Endodermal cell (in vitro differentiated cells): ENCODE measurements around the gene SAMD5. TPM values are rescaled to one million over a fixed set of nuclear protein-coding genes. Genes with fewer than 3 reads are reported as not detected.

ENCODE experiments used
- DNase-seq: peaks from one replicate; pipeline ENCODE4 v3.0.0-alpha.2; 2017
- H3K27ac ChIP-seq: 2 replicates; pipeline ENCODE4 v1.5.1; 2013; ENCODE audit warnings: mild to moderate bottlenecking, low read depth, low read length, moderate library complexity
- H3K27me3 ChIP-seq: 2 replicates; pipeline ENCODE4 v1.6.1; 2013; ENCODE audit warnings: mild to moderate bottlenecking, low read length, moderate library complexity; ENCODE audit not compliant: insufficient read depth, control insufficient read depth, poor library complexity, severe bottlenecking
- H3K36me3 ChIP-seq: 2 replicates; pipeline ENCODE4 v1.7.0; 2013; ENCODE audit warnings: mild to moderate bottlenecking, low read length, moderate library complexity; ENCODE audit not compliant: control insufficient read depth, insufficient read depth
- H3K4me1 ChIP-seq: one replicate; pipeline ENCODE4 v1.7.0; 2013; ENCODE audit warnings: low read length; ENCODE audit not compliant: control insufficient read depth, insufficient read depth
- H3K4me3 ChIP-seq: 2 replicates; pipeline ENCODE4 v1.5.1; 2013; ENCODE audit warnings: mild to moderate bottlenecking, low read length, moderate library complexity
- H3K9ac ChIP-seq: 2 replicates; pipeline ENCODE4 v1.6.1; 2013; ENCODE audit warnings: mild to moderate bottlenecking, low read length, moderate library complexity; ENCODE audit not compliant: poor library complexity, severe bottlenecking; ENCODE audit errors: extremely low read depth
- H3K9me3 ChIP-seq: 2 replicates; pipeline ENCODE4 v1.6.1; 2013; ENCODE audit warnings: mild to moderate bottlenecking, low read length, moderate library complexity; ENCODE audit not compliant: control insufficient read depth
- H3K27ac Mint-ChIP-seq: 2 replicates; pipeline ENCODE4 v1.8.0; 2020; ENCODE audit warnings: mixed read lengths
- H3K27me3 Mint-ChIP-seq: 2 replicates; pipeline ENCODE4 v1.8.0; 2021; ENCODE audit warnings: mild to moderate bottlenecking, mixed read lengths; ENCODE audit not compliant: insufficient read depth
- H3K36me3 Mint-ChIP-seq: 2 replicates; pipeline ENCODE4 v1.8.0; 2020; ENCODE audit warnings: low read depth, mixed read lengths
- H3K4me1 Mint-ChIP-seq: 2 replicates; pipeline ENCODE4 v1.8.0; 2020; ENCODE audit warnings: mixed read lengths
- H3K4me3 Mint-ChIP-seq: 2 replicates; pipeline ENCODE4 v1.8.0; 2020; ENCODE audit warnings: mild to moderate bottlenecking, moderate library complexity, mixed read lengths
- H3K9me3 Mint-ChIP-seq: 2 replicates; pipeline ENCODE4 v1.8.0; 2020; ENCODE audit warnings: mild to moderate bottlenecking, mixed read lengths
- WGBS, 2 experiments: methylation state at CpG; one replicate each; pipeline versions ENCODE4 v1.1.5 to v1.1.7; 2013; ENCODE audit warnings: missing lambda C conversion rate in 2 of 2, mixed read lengths in 1 of 2; ENCODE audit not compliant: insufficient coverage in 1 of 2, insufficient read length in 1 of 2; 5-methylcytosine and 5-hydroxymethylcytosine counted together
- total RNA-seq, 2 donors: library from RNA; stranded (reverse); fragmentation: NEBNext Ultra II Directional in 1 of 2; extraction: Animal tissue kit (Norgen Biotek cat#: 25700) in 1 of 2; gene quantifications; 2 replicates in 1 of 2; 3 replicates in 1 of 2; pipeline ENCODE4 v1.2.1, GENCODE V29; 2021
- TF ChIP-seq, protein P1 (sequence below): fragments of 200-600 bp; sonication (generic); conservative IDR thresholded peaks from 2 replicates; pipeline ENCODE4 v1.5.0; 2021; ENCODE audit warnings: antibody characterized with exemption, mild to moderate bottlenecking

Gene SAMD5
- total RNA-seq, 2 donors from 2014 or later = 0.69 to 0.99 TPM

DNA sequence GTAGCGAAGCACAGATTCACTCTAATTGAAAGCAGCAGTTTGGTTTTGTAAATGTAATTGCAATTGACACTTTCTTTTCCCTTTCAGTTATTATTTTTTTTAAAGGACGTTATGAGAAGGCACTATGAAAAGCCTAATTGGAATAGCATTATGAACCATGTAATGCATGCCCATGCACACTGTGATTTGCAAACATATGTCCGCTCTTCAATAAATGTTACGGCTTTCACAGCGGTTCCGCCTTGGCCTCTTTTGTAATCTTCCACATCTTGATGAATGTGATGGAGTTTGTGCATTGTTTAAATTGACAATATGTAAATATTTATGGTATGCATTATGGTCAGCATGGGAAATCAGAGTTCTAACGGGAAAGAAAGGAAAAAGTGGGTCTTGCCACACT is 61.3 kb downstream of the SAMD5 start:
- Mint-ChIP-seq H3K4me3 (no peak overlapping the region), H3K27ac (no peak overlapping the region), H3K27me3 (no peaks in the 10 kb centered on the region), H3K9me3 (no peaks in the 10 kb centered on the region), H3K4me1 (no peaks in the 10 kb centered on the region), H3K36me3 (no peaks in the 10 kb centered on the region)
- Histone ChIP-seq H3K27me3 (no peaks in the 10 kb centered on the region), H3K4me1 (no peaks in the 10 kb centered on the region), H3K9me3 (no peaks in the 10 kb centered on the region), H3K36me3 (no peaks in the 10 kb centered on the region), H3K4me3 (no peak overlapping the region), H3K27ac (no peak overlapping the region), H3K9ac (no peak overlapping the region)
- TF ChIP-seq, protein P1, sequence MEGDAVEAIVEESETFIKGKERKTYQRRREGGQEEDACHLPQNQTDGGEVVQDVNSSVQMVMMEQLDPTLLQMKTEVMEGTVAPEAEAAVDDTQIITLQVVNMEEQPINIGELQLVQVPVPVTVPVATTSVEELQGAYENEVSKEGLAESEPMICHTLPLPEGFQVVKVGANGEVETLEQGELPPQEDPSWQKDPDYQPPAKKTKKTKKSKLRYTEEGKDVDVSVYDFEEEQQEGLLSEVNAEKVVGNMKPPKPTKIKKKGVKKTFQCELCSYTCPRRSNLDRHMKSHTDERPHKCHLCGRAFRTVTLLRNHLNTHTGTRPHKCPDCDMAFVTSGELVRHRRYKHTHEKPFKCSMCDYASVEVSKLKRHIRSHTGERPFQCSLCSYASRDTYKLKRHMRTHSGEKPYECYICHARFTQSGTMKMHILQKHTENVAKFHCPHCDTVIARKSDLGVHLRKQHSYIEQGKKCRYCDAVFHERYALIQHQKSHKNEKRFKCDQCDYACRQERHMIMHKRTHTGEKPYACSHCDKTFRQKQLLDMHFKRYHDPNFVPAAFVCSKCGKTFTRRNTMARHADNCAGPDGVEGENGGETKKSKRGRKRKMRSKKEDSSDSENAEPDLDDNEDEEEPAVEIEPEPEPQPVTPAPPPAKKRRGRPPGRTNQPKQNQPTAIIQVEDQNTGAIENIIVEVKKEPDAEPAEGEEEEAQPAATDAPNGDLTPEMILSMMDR = no peak
- no peak for DNase-seq
- 87 to 96% methylated on average over 6 to 7 of the region's 7 CpGs for WGBS, 2 experiments

DNA sequence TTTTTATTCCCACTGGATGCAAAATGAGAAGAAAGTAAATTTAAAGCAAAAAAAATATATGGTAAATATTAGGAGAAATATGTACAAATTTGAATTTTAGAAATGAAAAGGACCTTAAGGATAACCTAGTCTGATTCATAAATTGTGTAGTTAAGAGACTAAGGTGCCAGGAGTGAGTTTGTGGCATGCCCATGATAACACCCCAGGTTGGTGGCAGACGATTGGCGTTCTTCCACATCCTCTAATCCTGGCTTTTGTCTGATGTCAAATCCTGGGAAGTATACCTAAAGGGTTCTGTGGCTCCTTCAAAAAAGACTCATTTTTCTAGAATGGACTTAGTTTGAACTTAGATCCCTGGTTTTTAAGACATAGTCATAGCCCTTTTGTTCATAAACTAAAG is 62.2 kb downstream of the SAMD5 start:
- no peaks in the 10 kb centered on the region for H3K4me1 Mint-ChIP-seq
- no peak for DNase-seq
- H3K9me3 ChIP-seq = no peaks in the 10 kb centered on the region
- no peaks in the 10 kb centered on the region for H3K27me3 ChIP-seq
- H3K36me3 Mint-ChIP-seq = no peaks in the 10 kb centered on the region
- H3K27ac ChIP-seq = no peak overlapping the region
- no peak overlapping the region for H3K9ac ChIP-seq
- TF ChIP-seq, protein P1 = no peak
- H3K9me3 Mint-ChIP-seq = no peaks in the 10 kb centered on the region
- H3K4me3 ChIP-seq = no peak overlapping the region
- no peaks in the 10 kb centered on the region for H3K36me3 ChIP-seq
- no peaks in the 10 kb centered on the region for H3K4me1 ChIP-seq
- H3K27me3 Mint-ChIP-seq = no peaks in the 10 kb centered on the region
- no peak overlapping the region for H3K4me3 Mint-ChIP-seq
- no peak overlapping the region for H3K27ac Mint-ChIP-seq
- WGBS, 2 experiments = 83 to 100% methylated on average over 2 of the region's 2 CpGs

DNA sequence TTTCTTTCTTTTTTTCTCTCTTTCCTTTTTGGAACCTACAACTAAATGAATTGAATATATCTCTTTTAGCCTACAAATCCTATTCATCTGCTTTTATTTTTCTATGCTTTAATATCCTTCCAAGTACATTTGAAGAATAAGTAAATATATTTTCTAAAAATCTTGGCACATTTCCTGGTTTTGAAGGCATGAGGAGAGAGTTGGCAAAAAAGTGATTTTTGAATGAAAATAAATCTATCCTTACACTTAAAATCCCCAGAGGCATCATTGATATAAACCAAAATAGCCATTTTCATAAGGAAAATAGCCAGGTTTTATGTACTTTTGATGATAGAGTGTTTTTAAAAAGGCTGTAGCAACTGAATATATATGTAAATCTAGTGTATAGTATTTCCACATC is 69.0 kb downstream of the SAMD5 start:
- Mint-ChIP-seq H3K4me3 (no peak overlapping the region), H3K9me3 (no peaks in the 10 kb centered on the region), H3K27ac (no peak overlapping the region), H3K4me1 (no peaks in the 10 kb centered on the region), H3K27me3 (no peaks in the 10 kb centered on the region), H3K36me3 (no peaks in the 10 kb centered on the region)
- no peaks in the 10 kb centered on the region for H3K4me1 ChIP-seq
- no peaks in the 10 kb centered on the region for H3K27me3 ChIP-seq
- no peak overlapping the region for H3K27ac ChIP-seq
- DNase-seq = no peak
- no peaks in the 10 kb centered on the region for H3K9me3 ChIP-seq
- no peak overlapping the region for H3K4me3 ChIP-seq
- no peak overlapping the region for H3K9ac ChIP-seq
- no peaks in the 10 kb centered on the region for H3K36me3 ChIP-seq
- TF ChIP-seq, protein P1 = no peak
